HFFc6 (cell line): ENCODE measurements around the gene IGSF1. TPM values are rescaled to one million over a fixed set of nuclear protein-coding genes. Genes with fewer than 3 reads are reported as not detected.

ENCODE experiments used
- DNase-seq: peaks from one replicate; pipeline ENCODE4 v3.0.0-alpha.2; 2018
- H3K27ac Mint-ChIP-seq: 2 replicates; pipeline ENCODE4 v1.8.0; 2020; ENCODE audit warnings: mild to moderate bottlenecking, mixed read lengths
- H3K27me3 Mint-ChIP-seq: 2 replicates; pipeline ENCODE4 v1.8.0; 2021; ENCODE audit warnings: mild to moderate bottlenecking, moderate library complexity, mixed read lengths; ENCODE audit not compliant: insufficient read depth
- H3K36me3 Mint-ChIP-seq: 2 replicates; pipeline ENCODE4 v1.8.0; 2021; ENCODE audit warnings: low read depth, mixed read lengths
- H3K4me1 Mint-ChIP-seq: 2 replicates; pipeline ENCODE4 v1.8.0; 2020; ENCODE audit warnings: low read depth, mixed read lengths
- H3K4me3 Mint-ChIP-seq: 2 replicates; pipeline ENCODE4 v1.8.0; 2020; ENCODE audit warnings: mild to moderate bottlenecking, moderate library complexity, mixed read lengths
- H3K9me3 Mint-ChIP-seq: 2 replicates; pipeline ENCODE4 v1.8.0; 2020; ENCODE audit warnings: mild to moderate bottlenecking, mixed read lengths
- long read RNA-seq: library from polyadenylated mRNA; unstranded; transcript quantifications from one replicate; pipeline ENCODE4 v2.0.0, GENCODE V29; 2019
- total RNA-seq, 6 experiments: library from RNA; stranded (reverse); fragmentation: NEBNext Ultra II Directional; extraction: Animal tissue kit (Norgen Biotek cat#: 25700); gene quantifications; 2 replicates in 1 of 6; 3 replicates in 5 of 6; pipeline ENCODE4 v1.2.3, GENCODE V29; 2021
- TF ChIP-seq, protein P1 (sequence below): fragments of 200-600 bp; sonication (generic); IDR thresholded peaks from 2 replicates; pipeline ENCODE4 v1.5.0; 2021; ENCODE audit warnings: antibody characterized with exemption, mild to moderate bottlenecking

IGSF1 gene, protein sequence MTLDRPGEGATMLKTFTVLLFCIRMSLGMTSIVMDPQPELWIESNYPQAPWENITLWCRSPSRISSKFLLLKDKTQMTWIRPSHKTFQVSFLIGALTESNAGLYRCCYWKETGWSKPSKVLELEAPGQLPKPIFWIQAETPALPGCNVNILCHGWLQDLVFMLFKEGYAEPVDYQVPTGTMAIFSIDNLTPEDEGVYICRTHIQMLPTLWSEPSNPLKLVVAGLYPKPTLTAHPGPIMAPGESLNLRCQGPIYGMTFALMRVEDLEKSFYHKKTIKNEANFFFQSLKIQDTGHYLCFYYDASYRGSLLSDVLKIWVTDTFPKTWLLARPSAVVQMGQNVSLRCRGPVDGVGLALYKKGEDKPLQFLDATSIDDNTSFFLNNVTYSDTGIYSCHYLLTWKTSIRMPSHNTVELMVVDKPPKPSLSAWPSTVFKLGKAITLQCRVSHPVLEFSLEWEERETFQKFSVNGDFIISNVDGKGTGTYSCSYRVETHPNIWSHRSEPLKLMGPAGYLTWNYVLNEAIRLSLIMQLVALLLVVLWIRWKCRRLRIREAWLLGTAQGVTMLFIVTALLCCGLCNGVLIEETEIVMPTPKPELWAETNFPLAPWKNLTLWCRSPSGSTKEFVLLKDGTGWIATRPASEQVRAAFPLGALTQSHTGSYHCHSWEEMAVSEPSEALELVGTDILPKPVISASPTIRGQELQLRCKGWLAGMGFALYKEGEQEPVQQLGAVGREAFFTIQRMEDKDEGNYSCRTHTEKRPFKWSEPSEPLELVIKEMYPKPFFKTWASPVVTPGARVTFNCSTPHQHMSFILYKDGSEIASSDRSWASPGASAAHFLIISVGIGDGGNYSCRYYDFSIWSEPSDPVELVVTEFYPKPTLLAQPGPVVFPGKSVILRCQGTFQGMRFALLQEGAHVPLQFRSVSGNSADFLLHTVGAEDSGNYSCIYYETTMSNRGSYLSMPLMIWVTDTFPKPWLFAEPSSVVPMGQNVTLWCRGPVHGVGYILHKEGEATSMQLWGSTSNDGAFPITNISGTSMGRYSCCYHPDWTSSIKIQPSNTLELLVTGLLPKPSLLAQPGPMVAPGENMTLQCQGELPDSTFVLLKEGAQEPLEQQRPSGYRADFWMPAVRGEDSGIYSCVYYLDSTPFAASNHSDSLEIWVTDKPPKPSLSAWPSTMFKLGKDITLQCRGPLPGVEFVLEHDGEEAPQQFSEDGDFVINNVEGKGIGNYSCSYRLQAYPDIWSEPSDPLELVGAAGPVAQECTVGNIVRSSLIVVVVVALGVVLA (N-terminal part only)
- not detected for total RNA-seq
- long read RNA-seq: 0 reads

- Mint-ChIP-seq H3K4me3 (peak within 1 kb of the TSS; percentile 42; the same call in 1 of the 2 replicates), H3K9me3 (no peaks in the 10 kb centered on the region), H3K27ac (no peak within 1 kb of the TSS), H3K4me1 (no peaks in the 10 kb centered on the region), H3K27me3 (no peaks in the 10 kb centered on the region; the same call in 1 of the 2 replicates), H3K36me3 (no peaks in the 10 kb centered on the region)
- TF ChIP-seq, protein P1, sequence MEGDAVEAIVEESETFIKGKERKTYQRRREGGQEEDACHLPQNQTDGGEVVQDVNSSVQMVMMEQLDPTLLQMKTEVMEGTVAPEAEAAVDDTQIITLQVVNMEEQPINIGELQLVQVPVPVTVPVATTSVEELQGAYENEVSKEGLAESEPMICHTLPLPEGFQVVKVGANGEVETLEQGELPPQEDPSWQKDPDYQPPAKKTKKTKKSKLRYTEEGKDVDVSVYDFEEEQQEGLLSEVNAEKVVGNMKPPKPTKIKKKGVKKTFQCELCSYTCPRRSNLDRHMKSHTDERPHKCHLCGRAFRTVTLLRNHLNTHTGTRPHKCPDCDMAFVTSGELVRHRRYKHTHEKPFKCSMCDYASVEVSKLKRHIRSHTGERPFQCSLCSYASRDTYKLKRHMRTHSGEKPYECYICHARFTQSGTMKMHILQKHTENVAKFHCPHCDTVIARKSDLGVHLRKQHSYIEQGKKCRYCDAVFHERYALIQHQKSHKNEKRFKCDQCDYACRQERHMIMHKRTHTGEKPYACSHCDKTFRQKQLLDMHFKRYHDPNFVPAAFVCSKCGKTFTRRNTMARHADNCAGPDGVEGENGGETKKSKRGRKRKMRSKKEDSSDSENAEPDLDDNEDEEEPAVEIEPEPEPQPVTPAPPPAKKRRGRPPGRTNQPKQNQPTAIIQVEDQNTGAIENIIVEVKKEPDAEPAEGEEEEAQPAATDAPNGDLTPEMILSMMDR: no peak
- DNase-seq: no peak
These were observed at the start of gene IGSF1 for GRCh38 chrX:131288738-131289511. Gene IGSF1, minus strand, starts transcription at chrX:131289306. Its CDS starts 2,632 bp downstream, at chrX:131286674.

GRCh38 chrX:131332331-131332730, 43.2 kb upstream of the IGSF1 start:
- Mint-ChIP-seq H3K4me1 (no peaks in the 10 kb centered on the region), H3K9me3 (peaks cover 5% of the 10 kb centered on the region; the same call in 1 of the 2 replicates), H3K27ac (no peak overlapping the region), H3K36me3 (no peaks in the 10 kb centered on the region), H3K4me3 (no peak overlapping the region), H3K27me3 (no peaks in the 10 kb centered on the region; the same call in 1 of the 2 replicates)
- TF ChIP-seq, protein P1: no peak
- DNase-seq: no peak

GRCh38 chrX:131331152-131331551, 42.0 kb upstream of the IGSF1 start:
- Mint-ChIP-seq H3K9me3 (peaks cover 10% of the 10 kb centered on the region; the same call in 1 of the 2 replicates), H3K36me3 (no peaks in the 10 kb centered on the region), H3K27me3 (no peaks in the 10 kb centered on the region; the same call in 1 of the 2 replicates), H3K4me3 (no peak overlapping the region), H3K27ac (no peak overlapping the region), H3K4me1 (no peaks in the 10 kb centered on the region)
- TF ChIP-seq, protein P1: no peak
- no peak for DNase-seq

DNA sequence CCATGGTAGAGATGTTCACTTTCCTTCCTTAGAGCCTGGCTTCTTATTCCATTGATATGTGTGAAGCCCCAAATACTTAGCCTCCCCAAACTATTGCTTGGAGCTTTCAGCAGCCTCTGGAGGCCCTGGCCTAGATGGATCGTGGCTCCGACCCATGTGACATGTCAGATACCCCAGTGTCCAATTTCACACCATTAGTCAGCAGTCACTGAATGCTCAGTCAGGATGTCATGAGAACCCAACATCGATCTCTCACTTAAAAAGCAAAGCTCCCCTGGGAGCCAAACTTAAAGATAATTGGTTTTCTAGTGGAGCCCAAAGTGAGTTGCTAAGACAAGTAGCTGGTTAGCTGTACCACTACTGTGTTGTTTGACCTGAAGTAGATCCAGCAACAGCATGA, 41.6 kb upstream of the IGSF1 start:
- TF ChIP-seq, protein P1: no peak
- H3K36me3 Mint-ChIP-seq: no peaks in the 10 kb centered on the region
- H3K27me3 Mint-ChIP-seq: no peaks in the 10 kb centered on the region; the same call in 1 of the 2 replicates
- H3K27ac Mint-ChIP-seq: no peak overlapping the region
- H3K4me1 Mint-ChIP-seq: no peaks in the 10 kb centered on the region
- no peak overlapping the region for H3K4me3 Mint-ChIP-seq
- DNase-seq: no peak
- peaks cover 10% of the 10 kb centered on the region; the same call in 1 of the 2 replicates for H3K9me3 Mint-ChIP-seq
